ENCODE results near the gene TLCD3B. TPM values are rescaled to one million over a fixed set of nuclear protein-coding genes. Genes with fewer than 3 reads are reported as not detected.
"Not testable (repeated sequence)": the region's sequence is repeated elsewhere in the genome, so short reads cannot be mapped to it uniquely, and the experiment has no call there.

TLCD3B gene
- total RNA-seq, 1 donor from 2014 or later = not detected

DNA sequence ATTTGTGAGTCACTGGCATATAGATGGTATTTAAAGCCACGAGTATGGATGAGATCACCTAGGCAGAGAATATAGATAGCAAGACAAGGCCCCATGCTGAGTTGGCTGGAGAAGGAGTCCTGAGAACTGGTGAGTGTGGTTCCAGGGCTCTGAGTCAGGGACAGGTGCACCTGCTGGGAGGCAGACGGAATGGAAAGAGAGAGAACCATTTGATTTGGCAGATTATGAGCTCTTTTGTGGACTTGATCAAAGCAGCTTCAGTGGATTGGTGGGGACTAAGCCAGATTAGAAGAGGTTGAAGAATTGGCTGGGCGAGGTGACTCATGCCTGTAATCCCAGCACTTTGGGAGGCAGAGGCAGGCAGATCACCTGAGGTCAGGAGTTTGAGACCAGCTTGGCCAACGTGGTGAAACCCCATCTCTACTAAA, 12.3 kb downstream of the TLCD3B start:
- no peak for DNase-seq
- TF ChIP-seq, protein P1, sequence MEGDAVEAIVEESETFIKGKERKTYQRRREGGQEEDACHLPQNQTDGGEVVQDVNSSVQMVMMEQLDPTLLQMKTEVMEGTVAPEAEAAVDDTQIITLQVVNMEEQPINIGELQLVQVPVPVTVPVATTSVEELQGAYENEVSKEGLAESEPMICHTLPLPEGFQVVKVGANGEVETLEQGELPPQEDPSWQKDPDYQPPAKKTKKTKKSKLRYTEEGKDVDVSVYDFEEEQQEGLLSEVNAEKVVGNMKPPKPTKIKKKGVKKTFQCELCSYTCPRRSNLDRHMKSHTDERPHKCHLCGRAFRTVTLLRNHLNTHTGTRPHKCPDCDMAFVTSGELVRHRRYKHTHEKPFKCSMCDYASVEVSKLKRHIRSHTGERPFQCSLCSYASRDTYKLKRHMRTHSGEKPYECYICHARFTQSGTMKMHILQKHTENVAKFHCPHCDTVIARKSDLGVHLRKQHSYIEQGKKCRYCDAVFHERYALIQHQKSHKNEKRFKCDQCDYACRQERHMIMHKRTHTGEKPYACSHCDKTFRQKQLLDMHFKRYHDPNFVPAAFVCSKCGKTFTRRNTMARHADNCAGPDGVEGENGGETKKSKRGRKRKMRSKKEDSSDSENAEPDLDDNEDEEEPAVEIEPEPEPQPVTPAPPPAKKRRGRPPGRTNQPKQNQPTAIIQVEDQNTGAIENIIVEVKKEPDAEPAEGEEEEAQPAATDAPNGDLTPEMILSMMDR (IDR thresholded peaks at IDR 0.05; ENCODE audit: borderline replicate concordance) = no peak
- intact Hi-C loops (cut with micrococcal nuclease) = no loop called here
- no peak overlapping the region for H3K4me3 ChIP-seq
- no peak overlapping the region for H3K27ac ChIP-seq (replicated peaks)
- H3K9me3 ChIP-seq (replicated peaks) = no peaks in the 10 kb centered on the region
- peaks cover 13% of the 10 kb centered on the region for H3K4me1 ChIP-seq
- no peaks in the 10 kb centered on the region for H3K36me3 ChIP-seq
- peaks cover 10% of the 10 kb centered on the region for H3K27me3 ChIP-seq (ENCODE audit: low read depth)

DNA sequence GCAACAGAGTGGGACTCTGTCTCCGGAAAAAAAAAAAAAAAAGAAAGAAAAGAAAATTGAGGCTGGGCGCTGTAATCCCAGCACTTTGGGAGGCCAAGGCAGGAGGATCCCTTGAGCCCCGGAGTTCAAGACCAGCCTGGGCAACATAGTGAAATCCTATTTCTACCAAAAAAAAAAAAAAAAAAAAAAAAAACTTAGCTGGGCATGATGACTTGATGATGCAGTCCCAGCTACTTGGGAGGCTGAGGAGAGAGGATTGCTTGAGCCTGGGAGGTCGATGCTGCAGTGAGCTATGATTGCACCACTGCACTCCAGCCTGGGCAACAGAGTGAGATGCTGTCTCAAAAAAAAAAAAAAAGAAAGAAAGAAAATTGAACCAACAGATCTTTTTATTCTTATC, 13.1 kb downstream of the TLCD3B start:
- H3K36me3 ChIP-seq; intact Hi-C loops (cut with micrococcal nuclease); H3K4me3 ChIP-seq; H3K27ac ChIP-seq (replicated peaks); H3K9me3 ChIP-seq (replicated peaks); DNase-seq: not testable (repeated sequence)
- Histone ChIP-seq H3K4me1 (peaks cover 13% of the 10 kb centered on the region), H3K27me3 (ENCODE audit: low read depth) (peaks cover 13% of the 10 kb centered on the region)

DNA sequence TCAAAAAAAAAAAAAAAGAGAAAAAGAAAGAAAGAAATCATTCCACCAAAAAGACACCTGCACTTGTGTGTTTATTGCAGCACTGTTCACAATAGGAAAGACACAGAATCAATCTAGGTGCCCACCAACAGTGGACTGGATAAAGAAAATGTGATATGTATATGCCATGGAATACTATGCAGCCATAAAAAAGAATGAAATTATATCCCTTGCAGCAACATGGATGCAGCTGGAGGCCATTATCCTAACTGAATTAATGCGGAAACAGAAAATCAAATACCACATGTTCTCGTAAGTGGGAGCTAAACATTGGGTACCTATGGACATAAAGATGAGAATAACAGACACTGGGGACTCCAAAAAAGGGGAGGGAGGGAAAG, 13.8 kb downstream of the TLCD3B start:
- DNase-seq = no peak
- Histone ChIP-seq H3K4me3 (no peak overlapping the region), H3K27me3 (ENCODE audit: low read depth) (peaks cover 20% of the 10 kb centered on the region), H3K4me1 (peaks cover 13% of the 10 kb centered on the region), H3K9me3 (replicated peaks) (no peaks in the 10 kb centered on the region), H3K36me3 (no peaks in the 10 kb centered on the region), H3K27ac (replicated peaks) (no peak overlapping the region)
- TF ChIP-seq, protein P1 (IDR thresholded peaks at IDR 0.05; ENCODE audit: borderline replicate concordance) = no peak
- intact Hi-C loops (cut with micrococcal nuclease) = no loop called here

DNA sequence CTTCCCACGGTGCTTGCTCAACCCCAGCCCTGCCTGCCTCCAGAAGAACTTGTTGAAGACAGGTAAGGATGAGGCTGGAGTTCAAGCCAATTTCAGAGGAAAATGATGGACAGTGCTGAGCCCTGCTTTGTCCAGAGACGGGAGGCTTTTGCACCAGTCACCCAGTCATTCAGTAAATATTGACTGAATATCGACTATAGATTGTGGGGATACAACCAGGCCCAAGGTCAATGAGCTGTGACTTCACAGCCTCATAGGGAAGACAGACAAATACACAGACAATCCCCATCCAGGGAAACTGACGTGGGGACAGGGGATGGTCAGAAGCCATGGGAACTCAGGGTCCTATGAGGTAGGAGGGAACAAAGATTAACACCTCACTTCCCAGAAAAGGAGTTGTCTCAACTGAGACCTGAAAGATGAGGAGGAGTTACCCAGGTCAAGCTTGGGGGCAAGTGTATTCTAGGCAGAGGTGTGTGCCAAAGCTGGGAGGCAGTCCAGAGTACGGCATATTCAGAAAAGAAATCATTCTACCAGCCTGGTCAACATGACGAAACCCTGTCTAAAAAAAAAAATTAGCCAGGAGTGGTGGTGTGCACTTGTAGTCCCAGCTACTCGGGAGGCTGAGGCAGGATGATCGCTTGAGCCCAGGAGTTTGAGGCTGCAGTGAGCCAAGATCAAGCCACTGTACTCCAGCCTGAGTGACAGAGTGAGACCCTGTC, 14.4 kb downstream of the TLCD3B start:
- H3K27ac ChIP-seq (replicated peaks) = no peak overlapping the region
- H3K4me1 ChIP-seq = peaks cover 15% of the 10 kb centered on the region
- peaks cover 25% of the 10 kb centered on the region for H3K27me3 ChIP-seq (ENCODE audit: low read depth)
- H3K9me3 ChIP-seq (replicated peaks) = no peaks in the 10 kb centered on the region
- TF ChIP-seq, protein P1 (IDR thresholded peaks at IDR 0.05; ENCODE audit: borderline replicate concordance) = no peak
- H3K4me3 ChIP-seq = no peak overlapping the region
- no peaks in the 10 kb centered on the region for H3K36me3 ChIP-seq
- intact Hi-C loops (cut with micrococcal nuclease) = no loop called here
- no peak for DNase-seq

DNA sequence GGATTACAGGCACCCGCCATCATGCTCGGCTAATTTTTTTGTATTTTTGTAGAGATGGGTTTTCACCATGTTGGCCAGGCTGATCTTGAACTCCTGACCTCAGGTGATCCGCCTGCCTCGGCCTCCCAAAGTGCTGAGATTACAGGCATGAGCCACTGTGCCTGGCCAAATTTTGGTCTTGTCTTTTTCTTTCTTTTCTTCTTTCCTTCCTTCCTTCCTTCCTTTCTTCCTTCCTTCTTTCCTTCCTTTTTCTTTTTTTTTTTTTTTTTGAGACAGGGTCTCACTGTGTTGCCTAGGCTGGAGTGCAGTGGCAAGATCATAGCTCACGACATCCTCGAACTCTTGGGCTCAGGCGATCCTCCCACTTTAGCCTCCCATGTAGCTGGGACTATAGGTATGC, 15.6 kb downstream of the TLCD3B start:
- H3K9me3 ChIP-seq (replicated peaks); H3K4me3 ChIP-seq; H3K27ac ChIP-seq (replicated peaks); DNase-seq; intact Hi-C loops (cut with micrococcal nuclease); H3K36me3 ChIP-seq: not testable (repeated sequence)
- Histone ChIP-seq H3K27me3 (ENCODE audit: low read depth) (peaks cover 28% of the 10 kb centered on the region), H3K4me1 (peaks cover 17% of the 10 kb centered on the region)

DNA sequence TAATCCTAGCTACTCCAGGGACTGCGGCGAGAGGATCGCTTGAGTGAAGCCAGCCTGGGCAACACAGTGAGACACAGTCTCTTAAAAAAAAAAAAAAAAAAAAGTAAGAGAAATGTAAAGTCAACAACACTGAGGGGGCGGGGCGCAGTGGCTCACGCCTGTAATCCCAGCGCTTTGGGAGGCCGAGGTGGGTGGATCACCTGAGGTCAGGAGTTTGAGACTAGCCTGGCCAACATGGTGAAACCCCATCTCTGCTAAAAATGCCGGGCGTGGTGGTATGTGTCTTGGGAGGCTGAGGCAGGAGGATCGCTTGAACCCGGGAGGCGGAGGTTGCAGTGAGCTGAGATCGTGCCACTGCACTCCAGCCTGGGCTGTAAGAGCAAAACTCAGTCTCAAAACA, 18.5 kb downstream of the TLCD3B start:
- Histone ChIP-seq H3K4me1 (peaks cover 20% of the 10 kb centered on the region), H3K27me3 (ENCODE audit: low read depth) (peaks cover 54% of the 10 kb centered on the region)
- H3K27ac ChIP-seq (replicated peaks); H3K9me3 ChIP-seq (replicated peaks); H3K4me3 ChIP-seq; H3K36me3 ChIP-seq; intact Hi-C loops (cut with micrococcal nuclease); DNase-seq: not testable (repeated sequence)

DNA sequence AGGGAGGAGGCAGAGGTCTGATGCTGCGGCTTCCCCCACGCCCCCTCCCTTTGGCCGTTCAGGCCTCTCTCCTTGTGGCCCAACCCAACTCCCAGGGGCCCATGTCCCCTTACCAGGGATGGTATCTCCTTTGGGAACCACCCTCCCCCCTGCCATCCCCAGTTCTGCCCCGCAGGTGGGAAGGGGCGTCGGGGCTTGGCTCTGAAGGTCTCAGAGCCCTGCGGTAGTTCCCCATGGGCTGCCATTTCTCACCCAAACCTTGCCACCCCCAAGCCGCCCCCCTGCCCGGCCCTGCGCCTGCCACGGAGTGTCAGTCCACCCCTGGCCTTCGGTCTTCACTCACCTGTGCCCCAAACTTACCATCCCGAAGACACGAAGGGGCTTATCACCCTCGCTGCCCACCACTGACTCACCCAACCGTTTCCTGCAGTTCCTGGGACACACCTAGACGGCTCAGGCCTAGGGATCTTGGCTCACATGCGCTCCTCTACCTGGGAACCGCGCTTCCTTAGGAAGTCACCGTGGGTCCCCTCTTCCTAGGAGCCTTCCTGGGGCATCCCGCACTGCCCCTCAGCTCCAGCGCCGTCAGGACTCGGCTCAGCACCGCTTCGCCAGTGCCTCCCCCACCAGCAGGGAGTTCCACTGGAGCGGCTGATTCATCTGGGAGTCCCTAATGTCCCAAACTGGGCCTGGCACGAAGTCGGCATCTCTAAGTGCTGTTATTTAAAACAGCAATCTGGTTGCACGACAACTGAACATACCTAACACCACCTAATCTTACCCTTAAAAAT, 19.2 kb downstream of the TLCD3B start:
- H3K4me3 ChIP-seq = peak overlapping the region; percentile 60
- DNase-seq = no peak
- intact Hi-C loops (cut with micrococcal nuclease) = no loop called here
- peaks cover 20% of the 10 kb centered on the region for H3K4me1 ChIP-seq
- H3K36me3 ChIP-seq = no peaks in the 10 kb centered on the region
- H3K27ac ChIP-seq (replicated peaks) = no peak overlapping the region
- peaks cover 54% of the 10 kb centered on the region for H3K27me3 ChIP-seq (ENCODE audit: low read depth)
- no peaks in the 10 kb centered on the region for H3K9me3 ChIP-seq (replicated peaks)
- TF ChIP-seq, protein P1 (IDR thresholded peaks at IDR 0.05; ENCODE audit: borderline replicate concordance) = no peak

All from left ventricle myocardium inferior (tissue), 1 donor.